K562 (cell line): ENCODE results near the gene OXA1L. TPM values are rescaled to one million over a fixed set of nuclear protein-coding genes. Genes with fewer than 3 reads are reported as not detected.

Experiments
- ATAC-seq: fragments of 200-7000 bp; cut with Tn5 transposase; 3 replicates; pipeline ENCODE4 v1.9.1; 2020; ENCODE audit warnings: moderate library complexity
- BruUV-seq: library from RNA; stranded (reverse); fragments of 400-500 nt; replicated peaks from 2 replicates; lab custom pipeline; 2021; lab: Mats Ljungman, UMichigan
- CTCF ChIA-PET: fragments of 300-600 bp; formaldehyde crosslinking; extraction: SDS; loops from one replicate; lab custom pipeline; 2021; ENCODE audit warnings: low intra/inter-chr PET ratio; lab: Yijun Ruan, JAX
- POLR2A ChIA-PET: fragments of 300-600, 350-650 bp; sonication (Branson Sonifier 250); formaldehyde crosslinking; extraction: SDS; loops from one replicate; lab custom pipeline; 2021; ENCODE audit warnings: antibody characterized with exemption, inconsistent platforms; lab: Yijun Ruan, JAX
- DNase-seq, 4 experiments: peaks; one replicate each; pipeline versions ENCODE4 v3.0.0 to v3.0.0-alpha.2; 2011 to 2018; ENCODE audit warnings: low spot score in 3 of 4, mixed read lengths in 3 of 4; ENCODE audit errors: extremely low read depth in 1 of 4
- FAIRE-seq: peaks from 2 replicates; lab custom pipeline; 2011; peaks lifted over from hg19 to GRCh38; lab: Jason Lieb, UNC
- H2AFZ ChIP-seq: 2 replicates; pipeline ENCODE4 v1.6.0; 2011; ENCODE audit warnings: low read depth, low read length, control low read depth, inconsistent platforms
- H3K27ac ChIP-seq: fragments of 200-600 bp; 3 replicates; pipeline ENCODE4 v1.8.0; 2011; ENCODE audit warnings: low read depth, mild to moderate bottlenecking, control low read depth, inconsistent platforms, low read length, moderate library complexity, mixed read lengths; ENCODE audit errors: extremely low read depth
- H3K27me3 ChIP-seq, 2 experiments: fragments of 300-600 bp in 1 of 2; 2 replicates in 1 of 2; 3 replicates in 1 of 2; pipeline versions ENCODE4 v1.6.0 to v1.8.0; 2011; ENCODE audit warnings: inconsistent platforms in 2 of 2, low read length in 2 of 2, mild to moderate bottlenecking in 1 of 2, mixed read lengths in 1 of 2, moderate library complexity in 1 of 2; ENCODE audit not compliant: control insufficient read depth in 2 of 2, insufficient read depth in 2 of 2
- H3K36me3 ChIP-seq: fragments of 300-600 bp; 3 replicates; pipeline ENCODE4 v1.8.0; 2011; ENCODE audit warnings: mild to moderate bottlenecking, low read length, inconsistent platforms; ENCODE audit not compliant: control insufficient read depth, insufficient read depth
- H3K4me1 ChIP-seq, 2 experiments: fragments of 200-600 bp in 1 of 2; replicated peaks in 1 of 2; 2 replicates in 1 of 2; 3 replicates in 1 of 2; pipeline versions ENCODE4 v1.5.1 to v1.8.0; 2011; ENCODE audit warnings: inconsistent platforms in 2 of 2, low read length in 2 of 2, mild to moderate bottlenecking in 1 of 2, mixed read lengths in 1 of 2, moderate library complexity in 1 of 2; ENCODE audit not compliant: control insufficient read depth in 2 of 2, insufficient read depth in 2 of 2
- H3K4me2 ChIP-seq: 2 replicates; pipeline ENCODE4 v1.6.1; 2011; ENCODE audit warnings: low read length, control low read depth, inconsistent platforms, mixed read lengths; ENCODE audit not compliant: insufficient read depth
- H3K4me3 ChIP-seq: fragments of 200-600 bp; sonication (generic), shearing (Covaris generic); 2 replicates; pipeline ENCODE4 v1.5.1; 2016; ENCODE audit warnings: control low read depth, inconsistent platforms
- H3K79me2 ChIP-seq: fragments of 200-600 bp; 3 replicates; pipeline ENCODE4 v1.8.0; 2011; ENCODE audit warnings: low read length, inconsistent platforms; ENCODE audit not compliant: control insufficient read depth, insufficient read depth
- H3K9ac ChIP-seq, 2 experiments: 2 replicates each; pipeline versions ENCODE4 v1.6.0 to v1.6.1; 2011; ENCODE audit warnings: low read depth in 2 of 2, low read length in 2 of 2, control low read depth in 1 of 2, inconsistent platforms in 1 of 2, mild to moderate bottlenecking in 1 of 2, mixed read lengths in 1 of 2; ENCODE audit not compliant: insufficient read depth in 1 of 2
- H3K9me1 ChIP-seq: one replicate; pipeline ENCODE4 v1.6.0; 2011; ENCODE audit warnings: inconsistent platforms, mild to moderate bottlenecking, low read length, moderate library complexity; ENCODE audit not compliant: control insufficient read depth, insufficient read depth
- H3K9me3 ChIP-seq: replicated peaks from 2 replicates; pipeline ENCODE4 v1.5.1; 2011; ENCODE audit warnings: low read depth, low read length, inconsistent platforms; ENCODE audit not compliant: control insufficient read depth, insufficient read depth
- H4K20me1 ChIP-seq: replicated peaks from 2 replicates; pipeline ENCODE4 v1.6.1; 2011; ENCODE audit warnings: low read length, inconsistent platforms, mixed read lengths; ENCODE audit not compliant: control insufficient read depth, insufficient read depth
- BCOR ChIP-seq: fragments of 450-650 bp; IDR thresholded peaks from 2 replicates; pipeline ENCODE4 v1.6.1; 2016
- MLLT1 ChIP-seq, 2 experiments: fragments of 450-650 bp; IDR thresholded peaks; 2 replicates each; pipeline ENCODE4 v1.6.1; 2016
- ZNF830 ChIP-seq: fragments of 250-450 bp; sonication (Bioruptor Pico); IDR thresholded peaks from 2 replicates; pipeline ENCODE4 v1.5.0; 2021; ENCODE audit warnings: mild to moderate bottlenecking
- WGBS: fragments of 100-300 bp; shearing (Covaris generic); methylation state at CpG from one replicate; pipeline ENCODE4 v1.1.6; 2016; ENCODE audit warnings: low coverage, mixed read lengths; ENCODE audit not compliant: insufficient coverage; ENCODE audit errors: missing lambda C conversion rate; 5-methylcytosine and 5-hydroxymethylcytosine counted together
- in situ Hi-C: fragments of 300-500 bp; cut with MboI; formaldehyde crosslinking; loops from 4 replicates; pipeline ENCODE4 v1.15.0; 2018; ENCODE audit warnings: inconsistent platforms, mixed read lengths
- intact Hi-C: fragments of 100-400 bp; cut with micrococcal nuclease; formaldehyde crosslinking; loops from 2 replicates; pipeline ENCODE4 v1.14.2; 2022
- polyA plus RNA-seq, 8 experiments: library from polyadenylated mRNA; depleted of rRNA in 4 of 8; stranded (reverse) in 5 of 8; unstranded in 3 of 8; fragments of >200 nt; fragmentation: Nextera tagmentation in 2 of 8; fragmentation: Illumina TruSeq in 1 of 8; extraction: Ambion mirVana in 2 of 8; extraction: Trizol in 1 of 8; gene quantifications; 2 replicates each; pipeline versions ENCODE4 v1.2.1 to v1.2.3, GENCODE V29; 2011 to 2014; ENCODE audit warnings: inconsistent platforms in 1 of 8, missing spikeins in 1 of 8
- total RNA-seq, 7 experiments: library from RNA; depleted of rRNA in 6 of 7; stranded (reverse); fragments of >200 nt in 6 of 7; fragmentation: Illumina TruSeq in 2 of 7; extraction: Trizol in 2 of 7; gene quantifications; 2 replicates each; pipeline versions ENCODE4 v1.2.1 to v1.2.3, GENCODE V29; 2011 to 2021; ENCODE audit warnings: low replicate concordance in 1 of 7

Gene OXA1L
- total and polyA plus RNA-seq, 9 of the 15 experiments (the other 6 are each of a cell fraction or from before 2014, with no cell fraction given): 100 to 204 (median 145) TPM

GRCh38 chr14:22820731-22821130 lies 54.2 kb downstream of the OXA1L start:
- no peak overlapping the region for H3K27ac ChIP-seq
- no peaks in the 10 kb centered on the region for H3K36me3 ChIP-seq
- no peak for TF ChIP-seq ZNF830
- TF ChIP-seq BCOR: peak; percentile 16; the same call in 1 of the 2 replicates
- no peak for TF ChIP-seq MLLT1 (IDR thresholded peaks at IDR 0.05)
- WGBS: 59% methylated on average over 1 of the region's 1 CpG
- H4K20me1 ChIP-seq: no peaks in the 10 kb centered on the region
- no peaks in the 10 kb centered on the region for H3K79me2 ChIP-seq
- H3K9me3 ChIP-seq: no peaks in the 10 kb centered on the region
- FAIRE-seq: no peak
- peaks cover 18 to 30% of the 10 kb centered on the region in 2 experiments; a peak in 4 of 5 replicates for H3K4me1 ChIP-seq
- CTCF ChIA-PET: no interaction called here
- ATAC-seq: no peak
- DNase-seq: no peak
- in situ Hi-C loops (no loop called here), intact Hi-C loops (loop anchor here (5.0 kb wide), 1 partner anchor 52 kb away; the partner anchor contains the start of gene LRP10)
- H3K27me3 ChIP-seq: no peaks in the 10 kb centered on the region
- POLR2A ChIA-PET: interaction anchor here (0.6 to 2.6 kb wide), 5 partner anchors 8 to 437 kb away, joined by 3 to 6 read pairs (median 3); no protein-coding TSS in a partner anchor
- no peak overlapping the region for H3K4me3 ChIP-seq
- no peak overlapping the region for H3K4me2 ChIP-seq
- BruUV-seq: no TSS peak
- no peak overlapping the region for H2AFZ ChIP-seq
- no peak overlapping the region for H3K9ac ChIP-seq
- no peaks in the 10 kb centered on the region for H3K9me1 ChIP-seq
